GM19467 (cell line): ENCODE measurements around the gene NRAP.
A peak's percentile ranks its signal among the peaks of the same experiment; 100 is the strongest.
"Not testable (repeated sequence)": the region's sequence is repeated elsewhere in the genome, so short reads cannot be mapped to it uniquely, and the experiment has no call there.

ENCODE experiments used
- ATAC-seq: cut with Tn5 transposase; IDR thresholded peaks from one replicate; pipeline ENCODE4 v1.9.1; 2021; ENCODE audit warnings: mild to moderate bottlenecking, moderate library complexity; ENCODE audit not compliant: unreplicated experiment

Gene NRAP

DNA sequence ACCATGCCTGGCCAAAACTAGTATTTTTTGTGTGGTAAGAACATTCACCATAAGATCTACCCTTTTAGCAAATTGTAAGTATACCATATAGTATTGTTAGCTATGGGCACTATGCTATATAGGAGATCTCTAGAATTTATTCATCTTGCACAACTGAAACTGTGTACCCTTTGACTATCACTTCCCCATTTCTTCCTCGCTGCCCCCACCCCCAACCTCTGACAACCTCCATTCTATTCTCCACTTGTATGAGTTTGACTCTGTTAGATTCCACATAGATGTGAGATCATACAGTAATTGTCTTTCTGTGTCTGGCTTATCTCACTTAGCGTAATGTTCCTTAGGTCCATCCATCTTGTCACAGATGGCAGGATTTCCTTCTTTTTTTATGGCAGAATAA lies 19.5 kb upstream of the NRAP start:
- no peak for ATAC-seq

DNA sequence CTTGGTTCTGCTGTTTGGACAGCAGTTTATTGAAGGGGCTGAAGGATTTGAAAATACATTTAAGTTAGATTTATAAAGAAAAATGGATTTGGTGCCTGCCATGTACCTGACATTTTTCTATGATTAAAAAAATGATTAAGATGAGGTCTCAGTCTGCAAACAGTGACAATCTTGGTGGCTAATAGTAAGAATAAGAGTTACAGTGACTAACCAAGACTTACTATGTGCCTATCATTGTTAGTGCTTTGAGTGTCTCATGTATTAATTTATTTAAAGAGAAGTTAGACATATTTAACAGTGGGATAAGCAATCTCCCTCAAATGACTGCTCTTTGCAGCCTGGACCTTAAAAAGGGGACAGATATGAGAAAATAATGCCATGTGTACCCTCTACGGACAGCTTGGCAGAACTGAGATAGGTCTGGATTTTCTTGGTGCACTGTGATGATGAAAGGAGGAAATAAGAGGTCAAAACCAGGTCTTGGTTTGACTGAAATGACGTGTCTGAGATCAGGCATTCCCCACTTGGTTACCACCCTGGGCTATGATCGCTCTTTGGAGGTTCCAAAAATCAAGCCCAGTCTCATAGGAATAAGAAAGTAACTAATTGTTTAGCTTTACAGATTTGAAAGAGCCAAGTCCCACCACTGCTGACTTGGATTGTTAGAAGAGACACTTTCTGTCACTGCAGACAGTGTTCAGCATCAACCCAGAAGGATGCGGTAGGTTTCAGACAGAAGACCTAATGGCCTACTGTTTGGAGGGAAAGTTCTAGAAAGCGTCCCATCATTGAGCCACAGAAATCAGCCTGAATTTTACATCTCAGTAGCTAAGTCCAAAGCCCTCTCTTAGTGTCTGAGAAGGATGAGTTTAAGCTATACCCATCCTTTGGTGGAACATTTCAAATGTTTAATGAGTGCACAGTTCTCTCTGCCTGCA lies 18.0 kb upstream of the NRAP start:
- peak; percentile 45 for ATAC-seq

DNA sequence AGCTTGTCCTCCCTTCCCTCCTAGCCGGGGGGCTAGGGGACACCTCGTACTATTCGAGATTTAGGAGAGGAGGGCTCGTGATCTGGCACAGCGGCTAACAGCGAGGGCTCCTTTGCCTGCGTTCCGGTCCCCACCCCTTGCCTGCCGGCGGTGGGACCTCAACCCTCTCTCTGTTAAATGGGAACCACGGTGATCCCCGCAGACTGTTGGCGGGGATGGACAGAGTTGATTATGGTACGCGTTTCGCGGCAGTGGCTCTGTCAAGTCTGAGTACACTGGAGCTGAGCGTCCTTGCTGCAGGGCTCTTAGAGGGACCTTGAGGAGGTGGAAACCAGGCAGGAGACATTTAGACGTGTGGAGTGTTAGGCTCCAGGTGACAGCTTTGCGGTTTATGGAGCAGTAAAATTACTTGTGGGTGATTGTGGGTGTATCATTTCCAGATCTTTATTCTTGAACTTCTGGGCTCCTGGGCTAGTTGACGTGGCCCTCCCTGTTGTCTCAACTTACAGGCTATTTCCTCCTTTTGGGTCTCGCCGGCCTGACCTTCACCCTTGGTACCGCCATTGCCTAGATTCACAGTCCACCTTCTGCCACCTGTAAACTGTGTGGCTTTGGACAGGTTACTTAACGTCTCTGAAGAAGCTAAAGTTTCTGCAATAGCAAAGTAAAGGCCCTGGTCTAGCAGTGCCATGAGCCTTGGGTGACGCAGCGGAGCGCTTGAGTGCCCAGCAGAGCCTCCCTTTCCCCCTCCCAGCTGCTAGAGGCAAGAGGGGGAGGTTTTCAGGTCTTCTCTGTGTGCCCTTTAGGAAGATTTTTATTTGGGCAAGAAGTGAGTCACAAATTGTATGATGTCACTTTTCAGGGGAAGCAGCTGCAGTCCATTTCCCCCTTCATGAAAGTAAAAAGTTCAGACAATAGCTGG lies 16.6 kb upstream of the NRAP start:
- peak; percentile 19 for ATAC-seq

DNA sequence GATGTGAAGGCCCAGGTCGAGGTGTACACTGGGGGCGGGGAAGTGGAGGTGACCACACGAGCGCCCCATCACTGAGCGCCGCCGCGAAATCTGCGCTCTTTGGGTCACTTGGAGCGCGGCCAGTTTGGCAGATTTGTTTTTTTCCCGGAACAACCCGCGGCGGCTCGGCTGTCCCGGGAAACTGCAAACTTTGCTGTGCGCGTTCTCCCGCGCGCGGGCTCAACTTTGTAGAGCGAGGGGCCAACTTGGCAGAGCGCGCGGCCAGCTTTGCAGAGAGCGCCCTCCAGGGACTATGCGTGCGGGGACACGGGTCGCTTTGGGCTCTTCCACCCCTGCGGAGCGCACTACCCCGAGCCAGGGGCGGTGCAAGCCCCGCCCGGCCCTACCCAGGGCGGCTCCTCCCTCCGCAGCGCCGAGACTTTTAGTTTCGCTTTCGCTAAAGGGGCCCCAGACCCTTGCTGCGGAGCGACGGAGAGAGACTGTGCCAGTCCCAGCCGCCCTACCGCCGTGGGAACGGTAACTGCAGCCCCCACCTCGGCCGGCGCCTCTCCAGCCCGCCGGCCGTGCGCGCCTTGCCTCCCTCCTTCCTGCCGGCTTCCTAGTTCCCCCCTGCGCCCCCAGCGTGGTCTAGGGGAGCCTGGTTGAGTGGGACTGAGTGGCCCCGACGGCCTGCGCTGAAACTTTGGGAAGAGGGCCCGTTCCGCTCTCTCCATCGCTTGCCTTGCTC lies 15.8 kb upstream of the NRAP start, which contains the start of gene CASP7:
Gene CASP7, plus strand, starts transcription at position 450 of the 727 bp plus-strand sequence. CDS start 17,582 bp downstream, outside the sequence.
- peak; percentile 70 for ATAC-seq

GRCh38 chr10:113666682-113667252 lies 2.9 kb upstream of the NRAP start:
- peak; percentile 76 for ATAC-seq

DNA sequence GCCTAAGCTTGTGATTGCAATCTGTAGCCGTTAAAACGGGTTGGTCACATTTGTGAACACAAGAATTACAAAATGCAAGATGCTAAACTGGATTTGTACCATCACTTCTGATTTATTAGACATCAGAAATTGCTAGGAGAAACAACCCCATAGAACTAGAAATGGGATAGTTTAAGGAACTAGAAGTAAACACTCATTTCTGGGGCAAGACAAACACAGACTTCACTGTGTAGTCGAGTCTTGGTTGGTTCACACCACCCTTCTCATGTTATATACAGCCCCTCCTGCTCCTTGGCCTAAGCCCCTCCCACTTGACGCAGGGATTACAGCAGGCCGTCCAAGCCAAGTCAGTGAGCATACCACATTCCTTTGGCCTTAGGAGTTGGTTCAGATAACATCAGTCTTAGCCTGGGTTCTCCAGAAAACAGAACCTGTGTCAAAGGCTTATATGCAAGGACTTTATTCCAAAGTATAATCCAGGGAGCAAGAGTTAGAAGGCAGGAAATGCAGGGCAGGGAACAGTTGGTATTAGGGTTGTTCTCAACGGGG lies 2.0 kb upstream of the NRAP start:
- ATAC-seq = no peak

- no peak for ATAC-seq
Observed at GRCh38 chr10:113665352-113665751, 1.5 kb upstream of the NRAP start.

GRCh38 chr10:113663142-113663541 lies 699 bp downstream of the NRAP start:
- ATAC-seq = no peak

GRCh38 chr10:113661332-113661731 lies 2.5 kb downstream of the NRAP start:
- no peak for ATAC-seq

- no peak for ATAC-seq
Observed at GRCh38 chr10:113657544-113657943, 6.3 kb downstream of the NRAP start.

DNA sequence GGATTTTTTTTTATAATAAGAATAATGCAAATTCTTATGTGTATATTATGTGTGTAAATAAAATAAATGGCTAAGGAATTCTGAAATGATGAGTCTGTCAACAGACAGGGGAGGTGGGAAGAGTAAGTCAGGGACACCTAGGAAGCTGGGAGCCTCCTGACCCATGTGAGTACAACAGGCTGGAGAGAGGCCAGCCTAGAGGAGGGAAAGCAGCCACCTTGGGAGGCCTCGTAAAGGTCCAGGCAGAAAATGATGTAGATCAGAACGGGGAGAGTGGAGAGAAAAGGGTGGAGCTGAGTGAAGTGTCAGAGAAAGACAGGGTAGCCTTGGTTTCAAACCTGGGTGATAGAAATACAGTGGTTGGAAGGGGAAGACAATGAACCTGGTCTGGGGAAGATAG lies 6.9 kb downstream of the NRAP start:
- no peak for ATAC-seq

DNA sequence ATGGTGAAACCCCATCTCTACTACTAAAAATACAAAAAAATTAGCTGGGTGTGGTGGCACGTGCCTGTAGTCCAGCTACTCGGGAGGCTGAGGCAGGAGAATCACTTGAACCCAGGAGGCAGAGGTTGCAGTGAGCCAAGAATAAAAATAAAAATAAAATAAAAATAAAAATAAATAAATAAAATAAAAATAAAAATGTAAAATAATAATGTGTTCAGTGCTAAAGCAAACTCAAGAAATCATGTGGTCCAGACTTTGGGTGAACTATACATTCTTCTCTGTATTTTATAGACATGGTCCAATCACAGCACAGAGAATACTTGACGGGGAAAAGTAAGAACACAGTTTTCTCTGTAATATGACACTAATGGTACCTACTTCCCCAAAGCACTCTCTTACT lies 11.4 kb downstream of the NRAP start:
- ATAC-seq = not testable (repeated sequence)

DNA sequence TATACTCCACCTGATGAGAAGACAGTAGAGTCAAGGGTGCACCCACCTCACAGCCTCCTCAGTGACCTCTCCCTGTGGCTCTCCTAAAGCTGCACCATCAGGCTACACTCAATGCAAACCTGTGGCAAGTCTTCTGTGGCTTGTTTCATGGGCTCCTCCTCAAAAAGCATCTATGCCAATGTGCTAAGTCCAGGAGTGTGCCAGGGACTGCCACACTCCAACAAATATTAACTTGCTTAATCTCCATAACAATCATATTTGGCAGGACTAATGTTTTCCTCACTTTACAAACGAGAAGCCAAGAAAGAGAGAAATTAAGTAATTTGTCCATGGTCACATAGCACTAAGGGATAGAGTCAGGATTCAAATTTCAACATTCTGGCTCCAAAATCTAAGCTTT lies 11.9 kb downstream of the NRAP start:
- no peak for ATAC-seq

GRCh38 chr10:113651021-113651420 lies 12.8 kb downstream of the NRAP start:
- ATAC-seq = no peak

GRCh38 chr10:113650172-113650571 lies 13.7 kb downstream of the NRAP start:
- ATAC-seq = no peak

DNA sequence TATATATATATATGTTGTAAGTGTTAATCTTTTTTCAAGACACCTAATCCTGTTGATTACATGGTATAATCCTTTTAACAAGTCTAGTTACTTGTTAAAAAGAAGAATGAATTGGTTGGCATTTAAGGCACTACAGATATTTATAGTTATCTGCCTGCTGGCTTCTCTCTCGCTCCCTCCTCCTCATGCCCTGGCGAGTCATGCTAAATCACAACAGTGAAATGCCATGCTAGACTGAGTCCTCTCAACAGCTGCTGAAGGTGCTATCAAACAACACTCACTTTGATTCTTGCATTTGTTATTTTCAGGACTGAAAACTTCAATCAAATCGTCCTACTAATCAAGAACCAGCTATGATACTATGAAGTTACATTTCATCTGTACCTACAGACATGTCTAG lies 15.4 kb downstream of the NRAP start:
- no peak for ATAC-seq

DNA sequence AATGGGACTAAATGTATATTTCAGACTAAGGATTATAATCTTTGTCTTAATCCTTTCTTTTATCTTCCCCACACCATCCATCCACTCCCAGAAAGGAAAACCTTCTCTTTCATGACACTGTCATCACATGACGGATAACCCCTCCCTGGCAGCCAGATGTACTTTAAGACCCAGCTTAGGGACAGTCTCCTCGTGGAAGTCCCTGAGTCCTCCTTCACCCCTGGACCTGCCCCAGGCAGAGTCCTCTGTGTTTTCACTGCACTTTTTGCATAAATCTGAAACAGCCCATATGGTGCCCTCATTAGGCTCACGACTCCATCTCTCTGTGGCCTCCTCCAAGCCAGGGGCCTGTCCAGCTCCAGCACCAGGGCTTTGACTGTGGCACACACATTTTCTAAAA lies 16.0 kb downstream of the NRAP start:
- no peak for ATAC-seq

- no peak for ATAC-seq
Observed at GRCh38 chr10:113646336-113647201, 17.3 kb downstream of the NRAP start.
